ENCODE results near the gene CTNND1. TPM values are rescaled to one million over a fixed set of nuclear protein-coding genes. Genes with fewer than 3 reads are reported as not detected.

Gene CTNND1
- total and polyA plus RNA-seq, 10 of the 15 experiments (the other 5 are each of a cell fraction or from before 2014, with no cell fraction given): 4.7 to 70.0 (median 30.0) TPM

GRCh38 chr11:57712256-57713150, 49.1 kb upstream of the CTNND1 start, which contains the start of gene TMX2 (continued):
- TF ChIP-seq ZNF687 (IDR thresholded peaks at IDR 0.05) (no peak), E2F8 (IDR thresholded peaks at IDR 0.05; ENCODE audit: low read depth, partially characterized antibody) (peak; percentile 93), E2F4 (IDR thresholded peaks at IDR 0.05; ENCODE audit: low read depth, low read length) (no peak), ZSCAN29 (IDR thresholded peaks at IDR 0.05) (no peak), MEF2B (IDR thresholded peaks at IDR 0.05; ENCODE audit: partially characterized antibody, poor library complexity, severe bottlenecking) (no peak), SMARCA5 (IDR thresholded peaks at IDR 0.05) (no peak), USF1 (IDR thresholded peaks at IDR 0.05; ENCODE audit: borderline replicate concordance, extremely low read length, insufficient read depth, low read depth, low read length) (no peak), SRF (IDR thresholded peaks at IDR 0.05; ENCODE audit: low read depth in 2 of 2, low read length in 2 of 2) (peak; percentile 64 to 93), GATAD2B (conservative IDR thresholded peaks at IDR 0.05; ENCODE audit: low read depth) (0 out of 2 replicates have a peak, but pooled peaks have one; percentile 17), PAX8 (IDR thresholded peaks at IDR 0.05) (no peak), EZH2 (IDR thresholded peaks at IDR 0.05; ENCODE audit: borderline replicate concordance, control insufficient read depth, low read depth, low read length) (no peak), RFX5 (IDR thresholded peaks at IDR 0.05; ENCODE audit: low read depth, low read length) (peak; percentile 5; the same call in 1 of the 2 replicates), CREM (IDR thresholded peaks at IDR 0.05; ENCODE audit: low read depth) (peak; percentile 94), RAD51 (IDR thresholded peaks at IDR 0.05) (no peak), NKRF (conservative IDR thresholded peaks at IDR 0.05) (peak; percentile 85)

Measured in GM12878 (cell line).